Keratinocyte (primary cell): ENCODE measurements around the gene SYNE2.

Experiments
- EZH2 ChIP-seq: IDR thresholded peaks from one replicate; pipeline ENCODE4 v1.6.1; 2012; ENCODE audit warnings: inconsistent platforms, mild to moderate bottlenecking, low read length, moderate library complexity
- TF ChIP-seq, protein P1 (sequence below), 3 experiments: IDR thresholded peaks in 1 of 3; conservative IDR thresholded peaks in 1 of 3; optimal IDR thresholded peaks in 1 of 3; 2 replicates in 2 of 3; 3 replicates in 1 of 3; pipeline versions ENCODE3 to v1.5.1; 2011; ENCODE audit warnings: low read length in 3 of 3, mild to moderate bottlenecking in 3 of 3, moderate library complexity in 2 of 3, control low read depth in 1 of 3, inconsistent platforms in 1 of 3; ENCODE audit not compliant: insufficient read depth in 2 of 3; ENCODE audit errors: extremely low read depth in 1 of 3

DNA sequence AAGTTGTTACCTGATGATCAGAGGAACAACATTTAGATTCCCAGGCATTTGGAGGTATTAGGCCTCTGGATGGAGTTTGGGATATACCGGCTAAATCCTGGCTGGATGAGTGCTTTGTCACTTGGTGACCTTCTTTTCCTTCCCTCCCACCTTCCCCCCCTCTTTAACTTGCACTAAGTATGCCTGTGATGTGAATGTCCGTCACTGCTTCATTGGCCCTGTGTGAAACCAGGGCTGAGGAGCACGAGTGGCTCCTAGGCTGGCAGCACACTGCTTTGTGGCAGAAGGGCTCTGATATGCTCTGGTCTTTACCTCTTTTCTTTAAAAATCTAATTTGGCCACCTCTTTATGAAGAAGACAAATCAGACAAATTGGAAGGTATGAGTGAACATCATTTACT is 345.7 kb downstream of the SYNE2 start:
- TF ChIP-seq, protein P1, sequence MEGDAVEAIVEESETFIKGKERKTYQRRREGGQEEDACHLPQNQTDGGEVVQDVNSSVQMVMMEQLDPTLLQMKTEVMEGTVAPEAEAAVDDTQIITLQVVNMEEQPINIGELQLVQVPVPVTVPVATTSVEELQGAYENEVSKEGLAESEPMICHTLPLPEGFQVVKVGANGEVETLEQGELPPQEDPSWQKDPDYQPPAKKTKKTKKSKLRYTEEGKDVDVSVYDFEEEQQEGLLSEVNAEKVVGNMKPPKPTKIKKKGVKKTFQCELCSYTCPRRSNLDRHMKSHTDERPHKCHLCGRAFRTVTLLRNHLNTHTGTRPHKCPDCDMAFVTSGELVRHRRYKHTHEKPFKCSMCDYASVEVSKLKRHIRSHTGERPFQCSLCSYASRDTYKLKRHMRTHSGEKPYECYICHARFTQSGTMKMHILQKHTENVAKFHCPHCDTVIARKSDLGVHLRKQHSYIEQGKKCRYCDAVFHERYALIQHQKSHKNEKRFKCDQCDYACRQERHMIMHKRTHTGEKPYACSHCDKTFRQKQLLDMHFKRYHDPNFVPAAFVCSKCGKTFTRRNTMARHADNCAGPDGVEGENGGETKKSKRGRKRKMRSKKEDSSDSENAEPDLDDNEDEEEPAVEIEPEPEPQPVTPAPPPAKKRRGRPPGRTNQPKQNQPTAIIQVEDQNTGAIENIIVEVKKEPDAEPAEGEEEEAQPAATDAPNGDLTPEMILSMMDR (optimal IDR thresholded peaks at IDR 0.05 in 1 of 3, IDR thresholded peaks at IDR 0.05 in 1 of 3, conservative IDR thresholded peaks at IDR 0.05 in 1 of 3; ENCODE audit: extremely low read depth in 1 of 3, insufficient read depth in 2 of 3, low read length in 3 of 3) = no peak
- TF ChIP-seq EZH2 = no peak
